Measurements from ENCODE around the gene GPC3. TPM values are rescaled to one million over a fixed set of nuclear protein-coding genes. Genes with fewer than 3 reads are reported as not detected.

GPC3 gene
- total RNA-seq, 6 donors from 2014 or later: 9.4 to 111 (median 57.6) TPM

DNA sequence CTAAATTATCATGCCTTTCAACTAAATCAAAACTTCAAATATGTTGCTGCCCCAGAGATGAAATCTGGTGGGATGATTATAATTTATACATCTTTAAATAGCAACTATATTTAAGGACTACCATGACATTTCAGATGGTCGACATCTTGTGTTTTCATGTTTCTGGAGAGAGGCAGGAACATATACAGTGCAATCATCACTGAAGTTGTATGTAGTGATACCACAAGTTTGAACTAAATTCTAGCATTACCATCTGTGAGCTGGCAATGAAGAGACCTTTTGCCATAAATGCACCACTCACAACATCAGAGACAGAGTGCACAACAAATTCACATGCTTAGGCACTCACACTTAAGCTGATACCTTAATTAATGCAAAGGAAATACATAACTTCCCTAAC is 373.7 kb downstream of the GPC3 start:
- H3K9me3 ChIP-seq: peaks cover 0 to 15% (median 0%) of the 10 kb centered on the region in 4 donors
- DNase-seq (no peak), ATAC-seq (ENCODE audit: low FRiP score in 2 of 2) (no peak)
- WGBS, 2 donors: 79% methylated on average over 1 of the region's 1 CpG; no CpG with 5 or more reads in 1 of the 2 donors
- no peaks in the 10 kb centered on the region for H3K27me3 ChIP-seq
- H3K27ac ChIP-seq: no peak overlapping the region
- no peak overlapping the region for H3K4me3 ChIP-seq
- no peak for TF ChIP-seq EP300 (IDR thresholded peaks at IDR 0.05)
- TF ChIP-seq POLR2AphosphoS5 (IDR thresholded peaks at IDR 0.05): no peak
- no peak for TF ChIP-seq POLR2A (IDR thresholded peaks at IDR 0.05)
- TF ChIP-seq, protein P1, sequence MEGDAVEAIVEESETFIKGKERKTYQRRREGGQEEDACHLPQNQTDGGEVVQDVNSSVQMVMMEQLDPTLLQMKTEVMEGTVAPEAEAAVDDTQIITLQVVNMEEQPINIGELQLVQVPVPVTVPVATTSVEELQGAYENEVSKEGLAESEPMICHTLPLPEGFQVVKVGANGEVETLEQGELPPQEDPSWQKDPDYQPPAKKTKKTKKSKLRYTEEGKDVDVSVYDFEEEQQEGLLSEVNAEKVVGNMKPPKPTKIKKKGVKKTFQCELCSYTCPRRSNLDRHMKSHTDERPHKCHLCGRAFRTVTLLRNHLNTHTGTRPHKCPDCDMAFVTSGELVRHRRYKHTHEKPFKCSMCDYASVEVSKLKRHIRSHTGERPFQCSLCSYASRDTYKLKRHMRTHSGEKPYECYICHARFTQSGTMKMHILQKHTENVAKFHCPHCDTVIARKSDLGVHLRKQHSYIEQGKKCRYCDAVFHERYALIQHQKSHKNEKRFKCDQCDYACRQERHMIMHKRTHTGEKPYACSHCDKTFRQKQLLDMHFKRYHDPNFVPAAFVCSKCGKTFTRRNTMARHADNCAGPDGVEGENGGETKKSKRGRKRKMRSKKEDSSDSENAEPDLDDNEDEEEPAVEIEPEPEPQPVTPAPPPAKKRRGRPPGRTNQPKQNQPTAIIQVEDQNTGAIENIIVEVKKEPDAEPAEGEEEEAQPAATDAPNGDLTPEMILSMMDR (IDR thresholded peaks at IDR 0.05): no peak
- no peaks in the 10 kb centered on the region for H3K36me3 ChIP-seq
- peaks cover 0 to 14% (median 0%) of the 10 kb centered on the region in 4 donors for H3K4me1 ChIP-seq

DNA sequence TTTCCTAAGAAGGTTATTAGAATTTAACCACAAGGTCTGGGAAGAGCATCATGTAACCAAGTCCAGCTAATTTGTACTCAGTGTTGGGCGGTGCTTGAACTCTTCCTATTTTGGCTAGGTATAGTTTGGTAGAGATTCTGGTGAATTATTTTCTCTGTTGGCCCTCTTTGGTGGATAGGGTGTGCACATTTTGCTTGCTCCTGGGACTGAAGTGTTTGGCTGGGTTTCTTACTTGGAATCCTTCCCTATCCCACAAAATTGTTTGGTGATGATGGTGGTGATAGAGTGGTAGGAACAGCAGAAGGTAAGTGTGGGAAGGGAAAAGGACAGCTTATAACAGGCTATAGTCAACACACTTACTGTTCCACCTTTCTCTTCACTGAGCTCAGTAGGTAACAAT is 375.3 kb downstream of the GPC3 start:
- WGBS, 2 donors: 60 to 78% methylated on average over 1 of the region's 1 CpG
- TF ChIP-seq, protein P1 (IDR thresholded peaks at IDR 0.05): no peak
- TF ChIP-seq EP300 (IDR thresholded peaks at IDR 0.05) (no peak), POLR2AphosphoS5 (IDR thresholded peaks at IDR 0.05) (no peak), POLR2A (IDR thresholded peaks at IDR 0.05) (no peak)
- ATAC-seq (ENCODE audit: low FRiP score in 2 of 2): peak in 1 of 2 donors; percentile 35

DNA sequence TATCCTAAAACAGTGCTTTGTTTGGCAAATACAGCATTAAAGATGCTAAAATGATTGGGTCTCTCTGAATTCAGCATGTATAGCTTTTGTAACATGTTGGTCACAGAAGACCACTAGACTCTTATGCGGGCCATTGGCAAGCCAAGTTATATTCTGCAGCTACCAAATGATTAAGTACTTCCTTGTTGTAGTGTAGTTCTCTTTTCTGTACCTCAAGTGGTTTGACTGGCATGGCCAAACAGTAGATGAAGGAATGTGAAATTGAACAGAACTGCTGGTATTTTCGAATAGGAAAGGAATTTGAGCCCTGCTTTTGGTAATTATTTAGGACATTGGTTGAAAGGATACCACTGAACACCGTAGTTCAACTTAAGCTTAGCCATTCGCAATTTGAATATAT is 376.2 kb downstream of the GPC3 start:
- WGBS, 2 donors: 36 to 58% methylated on average over 3 to 4 of the region's 4 CpGs
- no peak for ATAC-seq (ENCODE audit: low FRiP score in 2 of 2)
- Histone ChIP-seq H3K27me3 (no peaks in the 10 kb centered on the region), H3K9me3 (peaks cover 0 to 6% (median 0%) of the 10 kb centered on the region in 4 donors), H3K4me1 (peaks cover 0 to 14% (median 0%) of the 10 kb centered on the region in 4 donors), H3K36me3 (no peaks in the 10 kb centered on the region), H3K4me3 (no peak overlapping the region), H3K27ac (no peak overlapping the region)
- DNase-seq: no peak
- no peak for TF ChIP-seq POLR2A (IDR thresholded peaks at IDR 0.05)
- TF ChIP-seq, protein P1 (IDR thresholded peaks at IDR 0.05): no peak
- TF ChIP-seq POLR2AphosphoS5 (IDR thresholded peaks at IDR 0.05): no peak
- TF ChIP-seq EP300 (IDR thresholded peaks at IDR 0.05): no peak

More for the DNA sequence above, 375.3 kb downstream of the GPC3 start:
- DNase-seq: no peak
- no peaks in the 10 kb centered on the region for H3K36me3 ChIP-seq
- peaks cover 0 to 14% (median 0%) of the 10 kb centered on the region in 4 donors for H3K4me1 ChIP-seq
- H3K9me3 ChIP-seq: peaks cover 0 to 11% (median 0%) of the 10 kb centered on the region in 4 donors
- no peak overlapping the region for H3K27ac ChIP-seq
- no peak overlapping the region for H3K4me3 ChIP-seq
- H3K27me3 ChIP-seq: no peaks in the 10 kb centered on the region

DNA sequence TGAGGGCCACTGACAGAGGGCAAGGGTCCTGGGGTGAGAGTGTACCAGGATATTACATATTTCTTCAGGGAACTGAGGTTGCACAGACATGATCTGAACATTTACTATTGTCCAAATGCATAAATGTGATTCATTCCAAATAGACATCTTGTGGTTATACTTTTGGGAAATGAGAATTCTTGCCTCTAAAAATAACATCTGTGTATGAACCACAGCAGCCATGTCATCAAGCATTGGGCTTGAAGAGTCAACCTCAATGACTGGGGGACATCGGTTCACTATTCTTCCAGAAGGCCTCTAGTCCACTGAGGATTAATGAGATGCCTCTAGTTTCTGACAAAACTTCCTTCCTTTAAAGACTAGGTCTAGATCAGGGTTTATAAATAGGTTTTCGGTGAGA is 377.0 kb downstream of the GPC3 start:
- 32 to 66% methylated on average over 2 of the region's 2 CpGs for WGBS, 2 donors
- TF ChIP-seq POLR2AphosphoS5 (IDR thresholded peaks at IDR 0.05) (no peak), POLR2A (IDR thresholded peaks at IDR 0.05) (no peak), EP300 (IDR thresholded peaks at IDR 0.05) (no peak)
- TF ChIP-seq, protein P1 (IDR thresholded peaks at IDR 0.05): no peak

More for the DNA sequence above, 377.0 kb downstream of the GPC3 start:
- Histone ChIP-seq H3K9me3 (no peaks in the 10 kb centered on the region), H3K27ac (no peak overlapping the region), H3K4me1 (peaks cover 0 to 14% (median 0%) of the 10 kb centered on the region in 4 donors), H3K27me3 (no peaks in the 10 kb centered on the region), H3K36me3 (no peaks in the 10 kb centered on the region), H3K4me3 (no peak overlapping the region)
- no peak for DNase-seq
- peak in 1 of 2 donors; percentile 49 for ATAC-seq (ENCODE audit: low FRiP score in 2 of 2)
